ENCODE results near the gene RGL3.
"Not testable (repeated sequence)": the region's sequence is repeated elsewhere in the genome, so short reads cannot be mapped to it uniquely, and the experiment has no call there.

RGL3 gene

DNA sequence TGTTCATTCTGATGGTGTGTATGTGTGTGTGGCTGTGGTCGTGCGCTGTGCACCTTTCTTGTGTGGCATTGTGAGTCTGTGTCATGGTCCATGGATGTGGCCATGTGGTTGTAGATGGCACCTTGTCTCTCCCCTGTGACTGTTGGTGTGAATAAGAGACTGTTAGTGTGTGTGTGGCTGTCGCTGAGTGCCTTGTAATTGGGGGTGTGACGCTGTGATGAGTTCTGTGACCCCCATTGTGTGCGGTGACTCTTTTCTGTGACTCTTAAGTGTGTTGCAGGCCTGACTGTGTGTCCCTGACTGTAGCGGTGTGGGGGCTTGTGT, 63.1 kb downstream of the RGL3 start:
- no peak for DNase-seq

DNA sequence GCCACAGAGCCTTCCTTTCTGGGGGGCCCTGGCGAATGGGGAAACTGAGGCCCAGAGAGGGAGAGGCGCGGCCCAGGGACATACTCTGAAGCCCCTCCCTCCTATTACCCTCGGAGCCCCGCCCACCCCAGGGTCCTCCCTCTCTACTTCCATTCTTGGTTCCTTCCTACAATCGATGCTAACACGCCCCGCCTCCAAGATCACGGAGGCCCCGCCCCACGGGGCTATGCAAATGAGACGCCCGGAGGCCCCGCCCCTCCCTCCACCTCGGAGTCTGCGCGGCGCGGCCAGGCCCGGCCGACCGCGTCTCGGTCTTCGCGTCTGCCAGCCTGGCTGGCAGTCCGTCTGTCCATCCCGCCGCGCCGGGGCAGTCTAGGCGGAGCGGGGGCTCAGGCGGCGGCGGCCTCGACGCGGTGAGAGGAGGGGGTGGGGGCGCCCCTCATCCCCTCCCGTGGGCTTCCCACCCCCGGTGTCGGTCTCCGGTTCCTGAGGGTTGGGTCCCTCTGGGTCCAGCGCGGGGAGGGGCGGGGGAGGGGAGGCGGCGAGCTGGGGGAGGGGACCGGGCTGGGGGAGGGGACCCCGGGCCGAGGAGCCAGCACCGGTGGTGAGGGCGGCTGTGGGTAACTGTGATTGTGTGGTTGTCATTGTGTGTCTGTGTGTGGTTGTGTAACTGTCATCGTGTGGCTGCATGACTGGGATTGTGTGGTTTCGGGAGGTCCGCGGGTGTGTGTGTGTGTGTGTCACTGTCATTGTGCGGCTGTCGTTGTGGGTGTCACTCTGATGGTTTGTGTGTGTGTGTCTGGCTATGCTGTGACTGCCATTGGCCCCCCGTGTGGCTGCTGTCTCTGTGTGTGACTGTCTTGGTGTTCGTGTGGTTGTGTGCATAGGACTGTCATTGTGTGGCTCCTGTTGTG, 63.7 kb downstream of the RGL3 start, which contains the start of gene PLPPR2:
Gene PLPPR2, plus strand, starts transcription at position 273 of the 914 bp plus-strand sequence. CDS start 2,242 bp downstream, outside the sequence.
- peak; percentile 79 for DNase-seq

DNA sequence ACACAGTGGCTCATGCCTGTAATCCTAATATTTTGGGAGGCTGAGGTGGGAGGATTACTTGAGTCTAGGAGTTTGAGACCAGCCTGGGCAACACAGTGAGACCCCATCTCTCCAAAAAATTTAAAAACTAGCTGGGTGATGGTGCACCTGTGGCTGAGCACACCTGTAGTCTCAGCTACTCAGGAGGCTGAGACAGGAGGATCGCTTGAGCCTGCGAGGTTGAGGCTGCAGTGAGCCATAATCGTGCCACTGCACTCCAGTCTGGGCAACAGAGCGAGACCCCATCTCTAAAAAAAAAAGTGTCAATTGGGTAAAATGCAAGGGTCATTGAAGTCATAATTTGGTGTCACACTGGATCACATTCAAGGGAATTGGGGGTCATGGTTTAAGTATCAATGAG, 65.0 kb downstream of the RGL3 start:
- DNase-seq: not testable (repeated sequence)

DNA sequence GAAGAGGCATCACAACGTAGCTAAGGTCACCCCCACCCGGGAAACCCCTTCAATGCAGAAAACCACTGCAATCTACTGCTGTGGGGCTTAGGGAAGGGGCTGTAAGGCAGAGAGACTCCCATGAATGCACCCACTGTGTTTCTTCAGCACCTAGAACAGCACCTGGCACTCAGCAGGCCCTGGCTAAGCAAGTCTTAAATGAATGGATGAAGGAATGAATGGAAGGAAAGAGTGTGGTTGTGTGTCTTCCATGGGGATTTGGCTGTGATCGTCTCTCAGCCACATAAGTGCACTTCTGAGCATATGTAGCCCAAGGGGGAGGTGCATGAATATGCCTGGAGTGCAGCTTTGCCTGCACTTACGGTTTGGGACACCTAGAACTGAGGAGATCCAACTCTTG, 69.9 kb downstream of the RGL3 start:
- no peak for DNase-seq

DNA sequence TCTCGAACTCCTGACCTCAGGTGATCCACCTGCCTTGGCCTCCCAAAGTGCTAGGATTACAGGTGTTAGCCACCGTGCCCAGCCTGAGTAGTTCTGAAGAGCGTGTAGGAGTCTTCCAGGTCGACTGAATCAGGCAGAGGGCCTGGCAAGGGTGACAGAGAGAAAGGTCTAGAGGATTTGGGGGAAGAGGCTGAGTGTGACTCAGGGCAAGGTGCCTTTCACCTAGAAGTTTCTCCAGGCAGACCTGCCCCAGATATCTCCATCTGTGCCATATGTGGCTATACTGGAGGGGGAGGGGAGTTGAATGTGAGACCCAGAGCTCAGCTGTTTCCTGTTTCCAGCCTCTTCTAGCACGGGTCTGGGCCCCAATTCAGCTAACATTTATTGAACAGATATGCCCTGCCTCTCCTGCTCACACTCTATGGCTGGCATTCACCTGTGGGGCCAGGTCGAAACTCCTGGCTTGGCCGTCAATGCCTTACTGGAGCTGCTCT, 71.5 kb downstream of the RGL3 start:
- DNase-seq: no peak

DNA sequence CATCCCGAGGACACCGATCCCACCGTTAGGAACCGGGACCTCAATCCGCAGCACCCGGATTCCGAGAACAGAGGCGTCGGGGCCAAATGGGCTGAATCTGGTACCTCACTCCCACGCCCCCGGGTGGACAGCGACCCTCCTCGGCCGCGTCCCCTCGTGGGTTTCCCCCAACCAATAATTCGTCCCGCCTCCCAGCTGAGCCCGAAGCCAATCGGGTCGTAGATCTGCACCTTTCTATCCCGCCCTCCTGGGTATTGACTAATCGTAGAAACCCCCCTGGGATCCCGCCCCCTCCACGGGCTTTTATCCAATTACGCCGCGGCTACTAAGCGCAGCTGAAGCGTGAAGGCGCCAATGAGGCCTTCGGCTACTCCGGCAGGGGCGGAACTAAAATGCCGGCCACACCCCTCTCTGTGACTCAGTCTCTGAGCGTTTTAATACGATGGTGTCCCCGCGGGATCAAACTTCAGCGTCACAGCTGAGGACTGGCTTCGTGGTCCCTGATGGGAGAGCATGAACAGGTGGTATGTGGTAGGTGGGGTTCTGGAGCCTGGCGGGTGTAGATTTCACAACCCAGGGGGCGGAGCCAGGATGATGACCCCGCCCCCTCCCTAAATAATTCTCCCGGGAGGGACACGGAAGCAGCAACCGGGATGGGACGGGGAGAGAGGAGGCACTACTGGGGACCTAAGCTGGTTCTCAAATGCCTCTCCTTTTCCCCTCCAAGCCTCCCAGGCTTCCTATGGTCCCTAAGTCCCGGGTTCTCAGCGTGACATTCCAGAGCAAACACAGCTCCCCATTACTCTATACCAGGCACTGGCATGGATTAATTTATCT, 72.8 kb downstream of the RGL3 start, which contains the start of the genes CCDC159 and TMEM205:
Gene CCDC159, plus strand, starts transcription at position 416 of the 837 bp plus-strand sequence. Its CDS starts 88 bp downstream, at position 504.
Gene TMEM205, minus strand, starts transcription at position 165 of the 837 bp plus-strand sequence. CDS start 649 bp downstream, outside the sequence.
- DNase-seq: peak; percentile 94

DNA sequence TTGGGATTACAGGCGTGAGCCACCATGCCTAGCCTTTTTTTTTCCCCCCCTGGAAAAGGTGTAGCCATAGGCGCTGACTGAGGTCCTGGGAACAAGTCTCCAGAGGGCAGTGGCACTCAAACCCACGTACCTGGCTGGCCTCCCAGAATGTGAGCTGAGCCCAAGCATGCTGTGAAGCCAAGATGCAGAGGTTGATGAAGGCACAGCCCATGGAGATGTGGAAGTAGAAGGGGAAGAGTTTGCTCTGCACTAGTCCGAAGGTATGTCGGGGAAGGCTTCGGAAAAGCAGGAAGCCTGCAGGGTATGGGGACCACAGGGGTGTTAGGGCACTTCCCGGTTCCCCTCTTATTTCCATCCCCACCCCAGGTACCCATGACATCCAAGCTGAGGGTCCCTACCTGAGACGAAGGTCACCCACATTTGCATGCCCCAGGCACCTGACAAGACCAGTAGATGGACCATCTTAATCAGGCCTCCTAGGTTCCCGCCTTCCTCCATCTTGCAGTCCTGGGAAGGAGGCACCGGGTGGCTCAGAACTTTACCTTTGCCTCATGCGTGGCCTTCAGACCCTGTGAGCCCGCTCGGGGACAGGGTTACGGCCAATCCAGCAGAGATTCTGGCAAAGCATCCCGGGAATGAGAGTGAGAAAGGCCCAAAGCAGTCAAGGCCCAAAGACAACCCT, 73.9 kb downstream of the RGL3 start:
- no peak for DNase-seq

Data from stimulated activated CD4-positive, alpha-beta T cell treated with anti-CD3 and anti-CD28 coated beads, Interleukin-12 subunit alpha, Interleukin-12 subunit beta, amount 100 ng/mL, for 4 hours (primary cell).